Ascending aorta (tissue), 2 donors: ENCODE measurements around the gene RSPRY1. TPM values are rescaled to one million over a fixed set of nuclear protein-coding genes. Genes with fewer than 3 reads are reported as not detected.

Experiments used
- DNase-seq, 2 donors: peaks; one replicate each; pipeline ENCODE4 v3.0.0-alpha.2; 2019; ENCODE audit warnings: low spot score in 2 of 2
- H3K27ac ChIP-seq, 2 donors: fragments of 200-600 bp; sonication (generic); one replicate each; pipeline ENCODE4 v1.5.1; 2016 to 2017; ENCODE audit warnings: mild to moderate bottlenecking in 1 of 2
- H3K27me3 ChIP-seq: fragments of 200-600 bp; sonication (generic); one replicate; pipeline ENCODE4 v1.5.1; 2017
- H3K36me3 ChIP-seq, 2 donors: fragments of 200-600 bp; sonication (generic); one replicate each; pipeline ENCODE4 v1.5.1; 2016
- H3K4me1 ChIP-seq, 2 donors: fragments of 200-600 bp; sonication (generic); one replicate each; pipeline ENCODE4 v1.5.1; 2016 to 2017; ENCODE audit warnings: mild to moderate bottlenecking in 1 of 2
- H3K4me3 ChIP-seq, 2 donors: fragments of 200-600 bp; sonication (generic); one replicate each; pipeline ENCODE4 v1.5.1; 2016 to 2017; ENCODE audit warnings: mild to moderate bottlenecking in 1 of 2
- H3K9me3 ChIP-seq, 2 donors: fragments of 200-600 bp; sonication (generic); one replicate each; pipeline ENCODE4 v1.5.1; 2016
- intact Hi-C: fragments of 100-400 bp; cut with DNase I; formaldehyde crosslinking; loops from one replicate; pipeline ENCODE4 v1.15.1; 2023
- total RNA-seq: library from RNA; depleted of rRNA; stranded (reverse); fragments of >200 nt; gene quantifications from one replicate; pipeline ENCODE4 v1.1.0, GENCODE V29; 2016
- TF ChIP-seq, protein P1 (sequence below), 3 experiments: fragments of 200-600 bp in 2 of 3; fragments of 450-650 bp in 1 of 3; sonication (generic) in 2 of 3; IDR thresholded peaks; one replicate each; pipeline ENCODE4 v1.5.1; 2016 to 2019; ENCODE audit warnings: antibody characterized with exemption in 3 of 3, mild to moderate bottlenecking in 1 of 3, moderate library complexity in 1 of 3

Gene RSPRY1
- total RNA-seq, 1 donor from 2014 or later = 29.3 TPM

DNA sequence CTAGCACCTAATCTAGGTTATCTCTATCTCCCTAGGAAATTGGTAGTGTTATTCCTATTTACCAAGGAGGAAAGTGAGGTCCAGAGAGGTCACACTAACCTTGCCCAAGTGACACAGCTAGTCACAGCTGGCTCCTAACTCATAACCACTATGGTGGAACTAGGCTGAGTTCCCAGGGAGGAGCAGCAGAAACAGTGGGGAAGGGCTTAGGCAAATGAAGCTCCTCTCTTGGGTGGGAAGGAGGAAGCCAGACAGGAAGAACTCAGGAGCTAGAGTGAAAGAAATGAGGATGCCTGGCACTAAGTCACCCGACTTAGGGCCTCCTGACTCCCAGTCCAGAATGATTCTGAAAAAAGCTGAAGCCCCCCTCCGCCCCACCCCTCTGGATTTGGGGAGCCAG lies 34.8 kb upstream of the RSPRY1 start:
- DNase-seq = no peak
- intact Hi-C loops = no loop called here
- TF ChIP-seq, protein P1, sequence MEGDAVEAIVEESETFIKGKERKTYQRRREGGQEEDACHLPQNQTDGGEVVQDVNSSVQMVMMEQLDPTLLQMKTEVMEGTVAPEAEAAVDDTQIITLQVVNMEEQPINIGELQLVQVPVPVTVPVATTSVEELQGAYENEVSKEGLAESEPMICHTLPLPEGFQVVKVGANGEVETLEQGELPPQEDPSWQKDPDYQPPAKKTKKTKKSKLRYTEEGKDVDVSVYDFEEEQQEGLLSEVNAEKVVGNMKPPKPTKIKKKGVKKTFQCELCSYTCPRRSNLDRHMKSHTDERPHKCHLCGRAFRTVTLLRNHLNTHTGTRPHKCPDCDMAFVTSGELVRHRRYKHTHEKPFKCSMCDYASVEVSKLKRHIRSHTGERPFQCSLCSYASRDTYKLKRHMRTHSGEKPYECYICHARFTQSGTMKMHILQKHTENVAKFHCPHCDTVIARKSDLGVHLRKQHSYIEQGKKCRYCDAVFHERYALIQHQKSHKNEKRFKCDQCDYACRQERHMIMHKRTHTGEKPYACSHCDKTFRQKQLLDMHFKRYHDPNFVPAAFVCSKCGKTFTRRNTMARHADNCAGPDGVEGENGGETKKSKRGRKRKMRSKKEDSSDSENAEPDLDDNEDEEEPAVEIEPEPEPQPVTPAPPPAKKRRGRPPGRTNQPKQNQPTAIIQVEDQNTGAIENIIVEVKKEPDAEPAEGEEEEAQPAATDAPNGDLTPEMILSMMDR (IDR thresholded peaks at IDR 0.05) = no peak
- H3K36me3 ChIP-seq = peaks cover 35 to 38% of the 10 kb centered on the region in 2 donors
- H3K27me3 ChIP-seq = no peaks in the 10 kb centered on the region
- no peaks in the 10 kb centered on the region for H3K9me3 ChIP-seq
- peaks cover 0 to 2% of the 10 kb centered on the region in 2 donors for H3K4me1 ChIP-seq
- H3K4me3 ChIP-seq = no peak overlapping the region
- no peak overlapping the region for H3K27ac ChIP-seq

DNA sequence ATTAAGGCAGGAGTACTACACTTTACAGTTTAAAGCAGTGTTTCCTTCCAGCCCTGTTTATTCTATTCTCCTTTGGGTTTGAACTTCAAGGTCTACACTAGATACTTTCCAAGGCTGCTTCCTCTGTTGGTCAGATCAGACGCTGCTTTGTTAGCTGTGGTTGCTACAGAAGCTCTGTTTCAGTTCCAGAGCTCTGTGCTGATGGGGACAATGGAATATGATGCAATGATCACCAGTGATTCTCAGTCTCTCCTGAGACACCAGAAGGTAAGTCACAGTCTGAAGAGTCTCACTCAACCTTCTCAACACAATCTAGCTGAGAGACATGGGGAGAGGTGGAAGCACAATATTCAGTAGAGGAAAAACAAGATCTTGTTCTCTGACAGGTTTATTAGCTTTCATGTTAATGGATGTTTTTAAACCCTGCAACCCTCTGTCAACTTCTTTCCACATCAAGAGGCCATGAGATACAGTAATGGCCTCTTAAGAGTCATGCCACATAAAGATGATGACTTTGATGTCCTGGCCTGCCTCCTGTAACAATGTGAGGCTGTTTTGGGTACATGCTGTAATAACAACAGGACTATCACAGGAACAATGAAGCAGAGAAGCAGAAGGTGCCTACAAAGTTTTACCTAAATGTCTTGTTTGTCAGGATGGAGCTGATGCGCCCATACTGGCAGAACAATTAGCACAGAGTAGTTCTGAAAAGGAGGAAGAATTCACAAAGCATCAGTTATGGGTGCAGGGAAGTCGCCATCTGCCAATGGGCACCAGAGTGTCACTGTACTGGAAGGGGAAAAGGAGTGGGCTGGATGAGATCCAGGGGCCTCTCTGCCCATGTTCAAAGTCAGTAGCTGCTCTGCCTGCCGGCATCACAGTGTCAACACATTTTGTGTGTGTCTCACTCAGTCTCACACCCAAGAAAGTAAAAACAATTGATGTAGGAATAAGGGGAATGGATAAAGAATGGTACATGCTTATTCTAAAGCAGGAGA lies 33.7 kb upstream of the RSPRY1 start:
- peaks cover 0 to under 1% of the 10 kb centered on the region in 2 donors for H3K4me1 ChIP-seq
- no peaks in the 10 kb centered on the region for H3K9me3 ChIP-seq
- intact Hi-C loops = no loop called here
- no peak overlapping the region for H3K4me3 ChIP-seq
- H3K27me3 ChIP-seq = no peaks in the 10 kb centered on the region
- no peak overlapping the region for H3K27ac ChIP-seq
- peaks cover 37 to 47% of the 10 kb centered on the region in 2 donors for H3K36me3 ChIP-seq
- TF ChIP-seq, protein P1 (IDR thresholded peaks at IDR 0.05) = no peak
- no peak for DNase-seq

DNA sequence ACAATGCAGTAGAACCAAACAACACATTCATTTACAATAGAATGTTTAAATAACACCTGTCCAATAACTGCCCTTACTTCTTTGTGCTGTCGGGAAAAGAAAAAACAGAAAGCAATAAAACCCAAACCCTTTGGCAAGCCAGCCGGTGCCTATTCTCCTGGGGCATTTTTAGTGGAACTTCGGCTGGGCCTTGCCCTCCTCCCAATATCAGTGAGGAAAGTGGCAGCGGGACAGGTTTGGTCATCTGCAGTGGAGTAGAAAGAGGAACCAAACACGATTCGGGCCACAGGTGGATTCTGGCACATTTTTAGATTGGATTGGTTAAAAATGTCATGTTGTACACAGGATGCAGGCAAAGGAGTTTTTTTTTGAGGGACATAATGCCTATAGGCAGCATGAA lies 32.3 kb upstream of the RSPRY1 start:
- intact Hi-C loops = no loop called here
- H3K4me3 ChIP-seq = no peak overlapping the region

GRCh38 chr16:57155702-57156350 lies 30.3 kb upstream of the RSPRY1 start:
- no peak for DNase-seq
- Histone ChIP-seq H3K36me3 (peaks cover 43 to 60% of the 10 kb centered on the region in 2 donors), H3K27me3 (no peaks in the 10 kb centered on the region), H3K27ac (no peak overlapping the region), H3K4me1 (no peaks in the 10 kb centered on the region), H3K9me3 (no peaks in the 10 kb centered on the region), H3K4me3 (no peak overlapping the region)
- intact Hi-C loops = no loop called here
- TF ChIP-seq, protein P1 (IDR thresholded peaks at IDR 0.05) = no peak

More for the DNA sequence above, 32.3 kb upstream of the RSPRY1 start:
- DNase-seq = no peak
- no peak overlapping the region for H3K27ac ChIP-seq
- TF ChIP-seq, protein P1 (IDR thresholded peaks at IDR 0.05) = no peak
- no peaks in the 10 kb centered on the region for H3K27me3 ChIP-seq
- no peaks in the 10 kb centered on the region for H3K4me1 ChIP-seq
- no peaks in the 10 kb centered on the region for H3K9me3 ChIP-seq
- H3K36me3 ChIP-seq = peaks cover 44 to 57% of the 10 kb centered on the region in 2 donors

- H3K36me3 ChIP-seq = peaks cover 43 to 60% of the 10 kb centered on the region in 2 donors
- H3K9me3 ChIP-seq = no peaks in the 10 kb centered on the region
- TF ChIP-seq, protein P1 (IDR thresholded peaks at IDR 0.05) = no peak
- no peak overlapping the region for H3K27ac ChIP-seq
- no peaks in the 10 kb centered on the region for H3K4me1 ChIP-seq
- H3K4me3 ChIP-seq = no peak overlapping the region
- intact Hi-C loops = no loop called here
- DNase-seq = no peak
- no peaks in the 10 kb centered on the region for H3K27me3 ChIP-seq
Measured at GRCh38 chr16:57156351-57156703, 29.8 kb upstream of the RSPRY1 start.
